MCF 10A (cell line): ENCODE data around the gene NEURL1. TPM values are rescaled to one million over a fixed set of nuclear protein-coding genes. Genes with fewer than 3 reads are reported as not detected.

ENCODE experiments used
- BruUV-seq: library from RNA; stranded (reverse); fragments of 400-500 nt; replicated peaks from 2 replicates; lab custom pipeline; 2021; lab: Mats Ljungman, UMichigan
- CTCF ChIA-PET: fragments of 300-600 bp; sonication (Branson Sonifier 250); formaldehyde crosslinking; extraction: SDS; loops from one replicate; lab custom pipeline; 2021; ENCODE audit warnings: antibody characterized with exemption, inconsistent platforms; lab: Yijun Ruan, JAX
- POLR2A ChIA-PET: fragments of 300-600, 350-650 bp; sonication (Branson Sonifier 250); formaldehyde crosslinking; extraction: SDS; loops from one replicate; lab custom pipeline; 2020; ENCODE audit warnings: antibody characterized with exemption, inconsistent platforms; lab: Yijun Ruan, JAX
- DNase-seq: peaks from one replicate; pipeline ENCODE4 v3.0.0-alpha.2; 2018; ENCODE audit not compliant: unreplicated experiment
- H3K27ac Mint-ChIP-seq: one replicate; pipeline ENCODE4 v1.8.0; 2022; ENCODE audit warnings: mild to moderate bottlenecking, low read depth, mixed read lengths; ENCODE audit not compliant: unreplicated experiment
- H3K27me3 Mint-ChIP-seq: one replicate; pipeline ENCODE4 v1.8.0; 2022; ENCODE audit warnings: mixed read lengths; ENCODE audit not compliant: insufficient read depth, unreplicated experiment
- H3K36me3 Mint-ChIP-seq: one replicate; pipeline ENCODE4 v1.8.0; 2022; ENCODE audit warnings: mild to moderate bottlenecking, moderate library complexity, mixed read lengths; ENCODE audit not compliant: insufficient read depth, unreplicated experiment
- H3K4me1 Mint-ChIP-seq: one replicate; pipeline ENCODE4 v1.8.0; 2022; ENCODE audit warnings: mixed read lengths; ENCODE audit not compliant: insufficient read depth, unreplicated experiment
- H3K4me3 Mint-ChIP-seq: one replicate; pipeline ENCODE4 v1.8.0; 2022; ENCODE audit warnings: mild to moderate bottlenecking, moderate library complexity, mixed read lengths; ENCODE audit not compliant: unreplicated experiment
- H3K9me3 Mint-ChIP-seq: one replicate; pipeline ENCODE4 v1.8.0; 2022; ENCODE audit warnings: mixed read lengths; ENCODE audit not compliant: unreplicated experiment
- CTCF ChIP-seq: fragments of 200-600 bp; IDR thresholded peaks from one replicate; pipeline ENCODE4 v1.8.0; 2022; ENCODE audit warnings: antibody characterized with exemption, mild to moderate bottlenecking; ENCODE audit not compliant: unreplicated experiment
- intact Hi-C: fragments of 100-400 bp; cut with micrococcal nuclease; formaldehyde crosslinking; loops from 2 replicates; pipeline ENCODE4 v1.14.1; 2022
- total RNA-seq: library from RNA; stranded (reverse); gene quantifications from 2 replicates; pipeline ENCODE4 v1.2.3, GENCODE V29; 2022

NEURL1 gene
- total RNA-seq, 1 experiment from 2014 or later, result not detected

DNA sequence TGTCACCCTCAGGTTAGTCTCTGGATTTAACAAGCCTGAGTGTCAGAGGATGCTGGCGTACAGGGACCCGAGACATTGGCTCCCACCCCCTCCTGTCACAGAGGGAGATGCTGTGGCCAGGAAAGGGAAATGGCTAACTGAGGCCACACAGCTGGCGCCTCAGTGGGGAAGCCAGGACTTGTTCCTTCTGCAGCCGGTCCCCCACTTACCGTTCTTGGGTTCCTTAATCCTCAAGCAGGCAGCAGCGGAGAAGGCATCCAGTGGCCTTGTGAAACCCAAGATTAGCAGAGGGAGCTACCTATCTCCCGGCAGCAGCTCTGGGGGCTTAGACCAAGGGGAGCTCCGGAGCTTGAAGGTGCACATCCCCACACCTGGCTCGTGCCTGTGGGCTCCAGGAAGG is 65.4 kb downstream of the NEURL1 start:
- Mint-ChIP-seq H3K27me3 (peaks cover 11% of the 10 kb centered on the region), H3K9me3 (no peaks in the 10 kb centered on the region), H3K4me3 (no peak overlapping the region), H3K36me3 (no peaks in the 10 kb centered on the region), H3K4me1 (peaks cover 6% of the 10 kb centered on the region), H3K27ac (no peak overlapping the region)
- ChIA-PET CTCF (interaction anchor here (0.7 kb wide), 1 partner anchor 116 kb away, joined by 3 read pairs; no protein-coding TSS in a partner anchor), POLR2A (no interaction called here)
- TF ChIP-seq CTCF, result no peak
- intact Hi-C loops, result no loop called here
- no peak for DNase-seq
- no TSS peak for BruUV-seq

GRCh38 chr10:103559776-103560175 is 66.3 kb downstream of the NEURL1 start:
- TF ChIP-seq CTCF, result no peak
- Mint-ChIP-seq H3K4me3 (no peak overlapping the region), H3K27ac (no peak overlapping the region), H3K36me3 (no peaks in the 10 kb centered on the region), H3K27me3 (peaks cover 11% of the 10 kb centered on the region), H3K4me1 (peaks cover 2% of the 10 kb centered on the region), H3K9me3 (no peaks in the 10 kb centered on the region)
- no TSS peak for BruUV-seq
- intact Hi-C loops, result no loop called here
- POLR2A ChIA-PET, result no interaction called here
- CTCF ChIA-PET, result interaction anchor here (0.6 kb wide), 1 partner anchor 143 kb away, joined by 4 read pairs; no protein-coding TSS in a partner anchor
- no peak for DNase-seq

GRCh38 chr10:103560886-103561285 is 67.4 kb downstream of the NEURL1 start:
- POLR2A ChIA-PET, result interaction anchor here (0.8 kb wide), 1 partner anchor 12 kb away, joined by 3 read pairs; no protein-coding TSS in a partner anchor
- no peak overlapping the region for H3K4me3 Mint-ChIP-seq
- CTCF ChIA-PET, result interaction anchor here (0.7 kb wide), 1 partner anchor 26 kb away, joined by 3 read pairs; no protein-coding TSS in a partner anchor
- no peaks in the 10 kb centered on the region for H3K36me3 Mint-ChIP-seq
- H3K27me3 Mint-ChIP-seq, result peaks cover 11% of the 10 kb centered on the region
- H3K4me1 Mint-ChIP-seq, result no peaks in the 10 kb centered on the region
- intact Hi-C loops, result no loop called here
- H3K27ac Mint-ChIP-seq, result no peak overlapping the region
- no peaks in the 10 kb centered on the region for H3K9me3 Mint-ChIP-seq
- TF ChIP-seq CTCF, result no peak
- no TSS peak for BruUV-seq
- DNase-seq, result peak; percentile 41

GRCh38 chr10:103562383-103562782 is 68.9 kb downstream of the NEURL1 start:
- Mint-ChIP-seq H3K4me3 (no peak overlapping the region), H3K4me1 (no peaks in the 10 kb centered on the region), H3K27ac (no peak overlapping the region), H3K27me3 (peaks cover 11% of the 10 kb centered on the region), H3K36me3 (no peaks in the 10 kb centered on the region), H3K9me3 (no peaks in the 10 kb centered on the region)
- TF ChIP-seq CTCF, result no peak
- ChIA-PET POLR2A (no interaction called here), CTCF (interaction anchor here (1.1 to 2.2 kb wide), 2 partner anchors 8 to 150 kb away, joined by 3 to 7 read pairs; no protein-coding TSS in a partner anchor)
- no TSS peak for BruUV-seq
- DNase-seq, result peak; percentile 58
- intact Hi-C loops, result no loop called here
